ENCODE data around the gene CD47. TPM values are rescaled to one million over a fixed set of nuclear protein-coding genes. Genes with fewer than 3 reads are reported as not detected.

CD47 gene
- total and polyA plus RNA-seq, 10 of the 15 experiments (the other 5 are each of a cell fraction or from before 2014, with no cell fraction given): 22.9 to 175 (median 81.1) TPM

- TF ChIP-seq ZNF622 (IDR thresholded peaks at IDR 0.05) (no peak), TBL1XR1 (IDR thresholded peaks at IDR 0.05; ENCODE audit: low read depth, low read length) (no peak), HDAC6 (IDR thresholded peaks at IDR 0.05; ENCODE audit: unreplicated experiment) (no peak), CHD1 (IDR thresholded peaks at IDR 0.05; ENCODE audit: low read depth, low read length) (no peak), SUPT20H (IDR thresholded peaks at IDR 0.05; ENCODE audit: borderline replicate concordance, control insufficient read depth, low read depth, low read length) (no peak), ZBTB40 (IDR thresholded peaks at IDR 0.05; ENCODE audit: borderline replicate concordance) (no peak), CBX5 (IDR thresholded peaks at IDR 0.05; ENCODE audit: low read depth) (no peak), WRNIP1 (IDR thresholded peaks at IDR 0.05; ENCODE audit: borderline replicate concordance, low read depth, low read length) (no peak), IRF5 (IDR thresholded peaks at IDR 0.05; ENCODE audit: borderline replicate concordance) (no peak), BCL11A (IDR thresholded peaks at IDR 0.05; ENCODE audit: low read depth, low read length) (no peak), POLR2A (IDR thresholded peaks at IDR 0.05; ENCODE audit: low read depth, low read length) (no peak), JUND (IDR thresholded peaks at IDR 0.05; ENCODE audit: low read depth, low read length) (no peak), HCFC1 (IDR thresholded peaks at IDR 0.05; ENCODE audit: low read length) (no peak)
These were observed 91.5 kb downstream of the CD47 start (continued) for GRCh38 chr3:107999215-107999775.
